GM12872 (cell line): ENCODE data around the gene PAFAH2.

Source experiments
- TF ChIP-seq, protein P1 (sequence below): IDR thresholded peaks from 3 replicates; pipeline ENCODE4 v1.5.1; 2011; ENCODE audit warnings: low read depth, mild to moderate bottlenecking, low read length, moderate library complexity; ENCODE audit not compliant: insufficient read depth

The PAFAH2 gene

GRCh38 chr1:26029864-26030481 is 32.1 kb upstream of the PAFAH2 start:
- TF ChIP-seq, protein P1, sequence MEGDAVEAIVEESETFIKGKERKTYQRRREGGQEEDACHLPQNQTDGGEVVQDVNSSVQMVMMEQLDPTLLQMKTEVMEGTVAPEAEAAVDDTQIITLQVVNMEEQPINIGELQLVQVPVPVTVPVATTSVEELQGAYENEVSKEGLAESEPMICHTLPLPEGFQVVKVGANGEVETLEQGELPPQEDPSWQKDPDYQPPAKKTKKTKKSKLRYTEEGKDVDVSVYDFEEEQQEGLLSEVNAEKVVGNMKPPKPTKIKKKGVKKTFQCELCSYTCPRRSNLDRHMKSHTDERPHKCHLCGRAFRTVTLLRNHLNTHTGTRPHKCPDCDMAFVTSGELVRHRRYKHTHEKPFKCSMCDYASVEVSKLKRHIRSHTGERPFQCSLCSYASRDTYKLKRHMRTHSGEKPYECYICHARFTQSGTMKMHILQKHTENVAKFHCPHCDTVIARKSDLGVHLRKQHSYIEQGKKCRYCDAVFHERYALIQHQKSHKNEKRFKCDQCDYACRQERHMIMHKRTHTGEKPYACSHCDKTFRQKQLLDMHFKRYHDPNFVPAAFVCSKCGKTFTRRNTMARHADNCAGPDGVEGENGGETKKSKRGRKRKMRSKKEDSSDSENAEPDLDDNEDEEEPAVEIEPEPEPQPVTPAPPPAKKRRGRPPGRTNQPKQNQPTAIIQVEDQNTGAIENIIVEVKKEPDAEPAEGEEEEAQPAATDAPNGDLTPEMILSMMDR = no peak

DNA sequence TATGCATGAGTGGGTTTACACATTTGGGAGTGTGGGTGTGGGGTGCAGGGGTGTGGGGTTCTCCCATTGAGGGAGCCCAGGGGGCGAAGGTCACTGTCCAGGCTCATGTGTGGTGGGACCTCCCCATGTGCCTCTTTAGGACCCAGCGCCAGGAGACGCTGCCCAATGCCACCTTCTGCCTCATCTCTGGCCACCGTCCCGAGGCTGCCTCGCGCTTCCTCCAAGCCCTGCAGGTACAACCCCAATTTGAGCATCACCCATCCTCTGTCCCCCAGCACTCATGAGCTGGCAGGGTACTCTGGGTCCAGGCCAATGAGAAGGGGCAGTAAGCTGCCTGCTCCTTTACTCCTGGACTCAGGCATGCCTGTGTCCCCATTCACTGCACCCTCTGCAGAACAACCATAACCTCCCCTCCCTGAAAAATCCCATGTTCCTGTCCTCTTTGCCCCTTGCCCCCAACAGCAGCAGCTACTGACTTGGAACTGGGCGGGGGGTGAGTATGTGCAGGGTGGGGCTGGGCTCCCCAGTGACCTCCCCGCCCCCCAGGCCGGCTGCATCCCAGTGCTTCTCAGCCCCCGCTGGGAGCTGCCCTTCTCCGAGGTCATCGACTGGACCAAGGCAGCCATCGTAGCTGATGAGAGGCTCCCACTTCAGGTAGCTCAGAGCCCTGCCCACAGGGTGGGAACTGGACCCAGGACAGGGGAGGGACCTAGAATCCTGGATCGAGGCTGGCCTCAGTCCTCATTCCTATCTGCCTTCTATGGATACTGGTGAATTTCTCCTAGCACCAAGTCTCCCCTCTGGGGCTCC is 31.4 kb upstream of the PAFAH2 start:
- TF ChIP-seq, protein P1 = no peak

DNA sequence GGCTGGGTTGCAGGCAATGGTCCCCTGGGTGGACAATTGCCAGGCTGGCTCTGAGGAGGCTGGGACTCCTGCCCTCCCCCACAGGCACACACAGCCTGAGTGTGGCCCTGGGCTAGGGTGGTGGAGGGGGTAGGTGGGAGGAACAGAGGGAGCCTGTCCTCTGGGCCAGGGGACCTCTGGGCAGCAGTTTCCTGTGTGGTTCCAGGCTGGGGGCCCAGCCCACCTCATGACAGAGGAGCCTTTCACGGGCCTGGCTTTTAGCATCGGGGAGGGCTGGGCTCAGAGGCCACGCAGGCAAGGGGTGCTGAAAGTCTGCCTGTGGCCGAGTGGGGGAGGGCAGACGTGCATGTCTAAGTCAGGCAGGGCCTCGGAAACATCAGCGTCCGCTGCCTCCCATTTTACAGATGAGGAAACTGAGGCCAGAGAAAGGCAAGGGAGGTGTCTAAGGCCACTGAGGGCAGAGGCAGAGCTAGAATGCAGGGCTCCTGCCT is 30.7 kb upstream of the PAFAH2 start:
- TF ChIP-seq, protein P1 = no peak

GRCh38 chr1:26027716-26028489 is 30.0 kb upstream of the PAFAH2 start:
- TF ChIP-seq, protein P1 = no peak

DNA sequence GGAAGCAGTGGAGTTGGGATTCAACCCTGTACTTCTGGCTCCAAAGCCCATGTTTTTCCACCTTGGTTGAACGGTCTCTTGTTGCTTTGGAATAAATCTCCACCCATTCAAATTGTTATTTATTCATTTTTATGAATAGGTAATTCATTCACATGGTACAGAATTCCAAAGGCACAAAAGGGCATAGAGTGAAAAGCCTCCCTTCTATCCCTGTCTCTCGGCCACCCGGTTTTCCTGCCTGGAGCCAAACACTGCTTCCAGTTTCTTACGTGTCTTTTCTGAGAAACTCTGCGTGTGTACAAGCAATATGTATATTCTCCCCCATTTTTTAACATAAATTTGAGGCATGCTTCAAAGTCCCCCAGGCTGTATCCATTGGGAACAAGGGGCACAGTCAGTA is 27.7 kb upstream of the PAFAH2 start:
- TF ChIP-seq, protein P1 = no peak

DNA sequence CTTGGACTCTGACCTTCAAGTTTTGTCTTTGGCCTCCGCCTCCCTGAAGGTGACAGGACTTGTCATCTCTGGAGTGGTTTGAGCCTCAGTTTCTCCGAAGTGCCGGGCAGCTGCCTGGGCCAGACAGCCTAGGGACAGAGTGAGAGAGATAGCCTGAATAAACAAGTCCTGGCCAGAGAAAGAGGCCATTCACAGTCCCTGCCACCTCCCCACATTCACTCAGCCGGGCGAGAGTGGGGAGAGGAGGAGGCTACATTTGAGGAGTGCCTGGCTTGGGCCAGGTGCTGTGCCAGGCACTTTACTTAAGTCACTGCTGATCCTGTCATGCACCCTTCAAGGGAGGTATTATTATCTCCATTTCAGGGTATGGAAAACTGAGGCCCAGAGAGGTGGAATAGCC is 27.2 kb upstream of the PAFAH2 start:
- TF ChIP-seq, protein P1 = no peak

- TF ChIP-seq, protein P1 = no peak
Observed at GRCh38 chr1:26023826-26024225, 26.0 kb upstream of the PAFAH2 start.
